ENCODE results near the gene MTG2.

GRCh38 chr20:62252342-62252966 lies 69.6 kb downstream of the MTG2 start:
- TF ChIP-seq, protein P1, sequence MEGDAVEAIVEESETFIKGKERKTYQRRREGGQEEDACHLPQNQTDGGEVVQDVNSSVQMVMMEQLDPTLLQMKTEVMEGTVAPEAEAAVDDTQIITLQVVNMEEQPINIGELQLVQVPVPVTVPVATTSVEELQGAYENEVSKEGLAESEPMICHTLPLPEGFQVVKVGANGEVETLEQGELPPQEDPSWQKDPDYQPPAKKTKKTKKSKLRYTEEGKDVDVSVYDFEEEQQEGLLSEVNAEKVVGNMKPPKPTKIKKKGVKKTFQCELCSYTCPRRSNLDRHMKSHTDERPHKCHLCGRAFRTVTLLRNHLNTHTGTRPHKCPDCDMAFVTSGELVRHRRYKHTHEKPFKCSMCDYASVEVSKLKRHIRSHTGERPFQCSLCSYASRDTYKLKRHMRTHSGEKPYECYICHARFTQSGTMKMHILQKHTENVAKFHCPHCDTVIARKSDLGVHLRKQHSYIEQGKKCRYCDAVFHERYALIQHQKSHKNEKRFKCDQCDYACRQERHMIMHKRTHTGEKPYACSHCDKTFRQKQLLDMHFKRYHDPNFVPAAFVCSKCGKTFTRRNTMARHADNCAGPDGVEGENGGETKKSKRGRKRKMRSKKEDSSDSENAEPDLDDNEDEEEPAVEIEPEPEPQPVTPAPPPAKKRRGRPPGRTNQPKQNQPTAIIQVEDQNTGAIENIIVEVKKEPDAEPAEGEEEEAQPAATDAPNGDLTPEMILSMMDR (IDR thresholded peaks at IDR 0.05; ENCODE audit: low read depth, low read length, poor library complexity, severe bottlenecking) = no peak
- TF ChIP-seq EZH2phosphoT487 (IDR thresholded peaks at IDR 0.05; ENCODE audit: borderline replicate concordance, low read length) = no peak
